ENCODE measurements around the gene CD79A. TPM values are rescaled to one million over a fixed set of nuclear protein-coding genes. Genes with fewer than 3 reads are reported as not detected.

Gene CD79A
- total RNA-seq, result 3.5 TPM

GRCh38 chr19:41876847-41877832 is at the start of gene CD79A:
Gene CD79A, plus strand, starts transcription at chr19:41877279. Its CDS starts 26 bp downstream, at chr19:41877305.
- DNase-seq, result no peak

GRCh38 chr19:41837981-41838708 is 38.9 kb upstream of the CD79A start:
- DNase-seq, result no peak

GRCh38 chr19:41839211-41839610 is 37.9 kb upstream of the CD79A start:
- DNase-seq, result no peak

GRCh38 chr19:41843371-41843770 is 33.7 kb upstream of the CD79A start:
- no peak for DNase-seq

- no peak for DNase-seq
These were observed 32.5 kb upstream of the CD79A start, which contains the start of gene LYPD4 for GRCh38 chr19:41844601-41845000. Gene LYPD4, minus strand, starts transcription at chr19:41844683. Its CDS starts 5,398 bp downstream, at chr19:41839285.

GRCh38 chr19:41845001-41845050 is 32.3 kb upstream of the CD79A start, which contains the start of gene DMRTC2:
Gene DMRTC2, plus strand, starts transcription at chr19:41845042. Its CDS starts 2,387 bp downstream, at chr19:41847429.
- no peak for DNase-seq

GRCh38 chr19:41845051-41845590 is 32.0 kb upstream of the CD79A start:
- no peak for DNase-seq

- no peak for DNase-seq
These were observed 29.6 kb upstream of the CD79A start for GRCh38 chr19:41847351-41848105.

GRCh38 chr19:41848666-41849065 is 28.4 kb upstream of the CD79A start:
- DNase-seq, result no peak

- peak; percentile 36 for DNase-seq
These were observed 28.0 kb upstream of the CD79A start for GRCh38 chr19:41849067-41849466.

GRCh38 chr19:41850381-41850780 is 26.7 kb upstream of the CD79A start:
- no peak for DNase-seq

- no peak for DNase-seq
These were observed 25.6 kb upstream of the CD79A start for GRCh38 chr19:41851456-41851855.

- no peak for DNase-seq
These were observed 23.7 kb upstream of the CD79A start for GRCh38 chr19:41853344-41853743.

- no peak for DNase-seq
These were observed 23.3 kb upstream of the CD79A start for GRCh38 chr19:41853768-41854167.

- DNase-seq, result no peak
These were observed 17.9 kb upstream of the CD79A start for GRCh38 chr19:41859213-41859617.

- peak; percentile 100 for DNase-seq
These were observed 17.3 kb upstream of the CD79A start, which contains the start of gene RPS19 for GRCh38 chr19:41859618-41860418. Gene RPS19, plus strand, starts transcription at chr19:41860255. Its CDS starts 520 bp downstream, at chr19:41860775.

- peak; percentile 47 for DNase-seq
These were observed 16.5 kb upstream of the CD79A start for GRCh38 chr19:41860419-41861115.

- no peak for DNase-seq
These were observed 15.8 kb upstream of the CD79A start for GRCh38 chr19:41861116-41861768.

GRCh38 chr19:41861846-41862245 is 15.2 kb upstream of the CD79A start:
- no peak for DNase-seq

- DNase-seq, result no peak
These were observed 14.6 kb upstream of the CD79A start for GRCh38 chr19:41862445-41862986.
